HEK293 (cell line): Measurements from ENCODE around the gene YPEL1.

Experiments used
- CTCF ChIA-PET: fragments of 350-600 bp; formaldehyde crosslinking; extraction: SDS; loops from one replicate; lab custom pipeline; 2021; ENCODE audit warnings: antibody characterized with exemption; lab: Yijun Ruan, JAX
- POLR2A ChIA-PET: fragments of 300-600 bp; formaldehyde crosslinking; extraction: SDS; loops from one replicate; lab custom pipeline; 2020; ENCODE audit warnings: antibody characterized with exemption, inconsistent platforms; lab: Yijun Ruan, JAX
- H3K27ac ChIP-seq: fragments of 200-500 bp; sonication (Bioruptor generic); 2 replicates; pipeline ENCODE4 v1.5.1; 2014; ENCODE audit warnings: low read depth, low read length, control low read depth, inconsistent platforms; ENCODE audit errors: extremely low read depth
- H3K36me3 ChIP-seq, 2 experiments: fragments of 200-500 bp in 1 of 2; sonication (Bioruptor generic) in 1 of 2; 1 replicate in 1 of 2; 2 replicates in 1 of 2; pipeline ENCODE4 v1.5.1; 2014 to 2017; ENCODE audit warnings: inconsistent platforms in 2 of 2, low read length in 2 of 2; ENCODE audit not compliant: control insufficient read depth in 2 of 2, insufficient read depth in 1 of 2
- H3K4me1 ChIP-seq: fragments of 200-500 bp; sonication (Bioruptor generic); 2 replicates; pipeline ENCODE4 v1.5.1; 2014; ENCODE audit warnings: mild to moderate bottlenecking, low read length, inconsistent platforms; ENCODE audit not compliant: control insufficient read depth, insufficient read depth
- H3K4me3 ChIP-seq: 2 replicates; pipeline ENCODE4 v1.5.1; 2011; ENCODE audit warnings: low read depth, mild to moderate bottlenecking, control low read depth, low read length, moderate library complexity
- H3K9me3 ChIP-seq: fragments of 200-500 bp; sonication (Bioruptor generic); 2 replicates; pipeline ENCODE4 v1.5.1; 2014; ENCODE audit warnings: low read depth, low read length, inconsistent platforms; ENCODE audit not compliant: control insufficient read depth, insufficient read depth
- BCL11A ChIP-seq: fragments of 450-650 bp; formaldehyde crosslinking; IDR thresholded peaks from 2 replicates; pipeline ENCODE4 v1.5.1; 2016; ENCODE audit warnings: low read depth, missing biosample characterization, missing genetic modification characterization
- EGR2 ChIP-seq: fragments of 450-650 bp; formaldehyde crosslinking; IDR thresholded peaks from 2 replicates; pipeline ENCODE4 v1.5.1; 2016; ENCODE audit warnings: low read depth, missing biosample characterization, missing genetic modification characterization
- SP2 ChIP-seq: fragments of 450-650 bp; formaldehyde crosslinking; IDR thresholded peaks from 2 replicates; pipeline ENCODE4 v1.5.1; 2016; ENCODE audit warnings: missing biosample characterization, missing genetic modification characterization
- SP3 ChIP-seq: fragments of 450-650 bp; formaldehyde crosslinking; IDR thresholded peaks from 2 replicates; pipeline ENCODE4 v1.5.1; 2016; ENCODE audit warnings: missing biosample characterization, missing genetic modification characterization
- ZBTB20 ChIP-seq: fragments of 450-650 bp; formaldehyde crosslinking; IDR thresholded peaks from 2 replicates; pipeline ENCODE4 v1.5.1; 2016; ENCODE audit warnings: missing biosample characterization, missing genetic modification characterization
- ZFHX2 ChIP-seq: fragments of 450-650 bp; formaldehyde crosslinking; conservative IDR thresholded peaks from 2 replicates; pipeline ENCODE4 v1.5.1; 2016; ENCODE audit warnings: missing biosample characterization, missing genetic modification characterization
- ZFP3 ChIP-seq: fragments of 450-650 bp; formaldehyde crosslinking; IDR thresholded peaks from 2 replicates; pipeline ENCODE4 v1.5.1; 2016; ENCODE audit warnings: low read depth, missing biosample characterization, missing genetic modification characterization
- ZIC2 ChIP-seq: fragments of 450-650 bp; formaldehyde crosslinking; IDR thresholded peaks from 2 replicates; pipeline ENCODE4 v1.5.1; 2016; ENCODE audit warnings: missing biosample characterization, missing genetic modification characterization
- ZNF121 ChIP-seq: fragments of 450-650 bp; formaldehyde crosslinking; IDR thresholded peaks from 2 replicates; pipeline ENCODE4 v1.5.1; 2016; ENCODE audit warnings: missing biosample characterization, missing genetic modification characterization
- ZNF155 ChIP-seq: fragments of 450-650 bp; formaldehyde crosslinking; IDR thresholded peaks from 2 replicates; pipeline ENCODE4 v1.5.1; 2016; ENCODE audit warnings: missing biosample characterization, missing genetic modification characterization
- ZNF184 ChIP-seq: fragments of 450-650 bp; IDR thresholded peaks from 2 replicates; pipeline ENCODE4 v1.5.1; 2018; ENCODE audit warnings: missing biosample characterization, mild to moderate bottlenecking, missing genetic modification characterization
- ZNF600 ChIP-seq: fragments of 450-650 bp; formaldehyde crosslinking; IDR thresholded peaks from 2 replicates; pipeline ENCODE4 v1.5.1; 2016; ENCODE audit warnings: missing biosample characterization, missing genetic modification characterization
- ZNF654 ChIP-seq: fragments of 450-650 bp; formaldehyde crosslinking; IDR thresholded peaks from 2 replicates; pipeline ENCODE4 v1.5.1; 2016; ENCODE audit warnings: low read depth, missing biosample characterization, missing genetic modification characterization
- ZNF664 ChIP-seq: fragments of 450-650 bp; formaldehyde crosslinking; IDR thresholded peaks from 2 replicates; pipeline ENCODE4 v1.5.1; 2016; ENCODE audit warnings: missing biosample characterization, missing genetic modification characterization
- ZNF843 ChIP-seq: fragments of 450-650 bp; formaldehyde crosslinking; IDR thresholded peaks from 2 replicates; pipeline ENCODE4 v1.5.1; 2016; ENCODE audit warnings: missing biosample characterization, missing genetic modification characterization
- TF ChIP-seq, protein P1 (sequence below): fragments of 450-650 bp; IDR thresholded peaks from 2 replicates; pipeline ENCODE4 v1.5.1; 2018; ENCODE audit warnings: missing biosample characterization, missing genetic modification characterization
- TF ChIP-seq, protein P2 (sequence below): fragments of 450-650 bp; formaldehyde crosslinking; IDR thresholded peaks from 2 replicates; pipeline ENCODE4 v1.5.1; 2017; ENCODE audit warnings: missing biosample characterization, missing genetic modification characterization

YPEL1 gene

DNA sequence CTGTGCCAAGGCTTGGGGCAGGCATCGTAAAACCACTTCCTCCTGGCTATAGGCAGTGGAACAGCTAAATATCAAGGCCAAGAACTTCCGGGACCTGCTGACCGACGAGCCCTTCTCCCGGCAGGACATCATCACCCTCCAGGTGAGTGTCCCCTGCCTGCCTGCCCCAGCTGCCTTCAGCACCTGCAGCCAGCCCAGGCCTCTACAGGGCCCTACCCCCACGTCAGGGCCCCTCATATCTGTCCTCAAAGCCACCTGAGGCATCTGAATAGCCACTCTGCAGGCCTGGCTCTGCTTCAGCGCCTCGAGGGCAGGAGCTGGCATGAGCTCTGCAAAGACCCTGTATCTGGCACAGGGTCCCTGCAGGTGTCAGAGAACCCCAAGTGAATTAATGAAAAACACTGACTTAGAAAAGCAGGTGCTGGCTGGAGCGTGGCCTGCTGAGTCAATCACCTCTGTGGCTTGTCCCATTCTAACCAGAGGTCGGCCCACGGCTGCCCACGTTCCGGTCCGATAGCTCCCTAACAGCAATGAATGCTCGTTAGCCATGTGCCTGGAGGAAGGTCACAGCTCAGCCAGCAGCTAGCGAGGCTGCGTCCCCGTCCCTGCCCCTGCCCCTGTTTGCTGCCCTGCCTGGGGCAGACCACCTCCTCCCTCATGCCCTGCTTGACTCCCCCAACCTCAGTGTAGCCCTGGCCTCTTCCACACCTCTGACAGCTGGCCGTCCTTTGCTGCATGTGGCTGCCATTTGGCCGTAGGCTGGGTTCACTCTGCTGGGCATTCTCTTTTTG, 53.0 kb downstream of the YPEL1 start:
- Histone ChIP-seq H3K9me3 (no peaks in the 10 kb centered on the region), H3K36me3 (peaks cover 0 to 64% of the 10 kb centered on the region in 2 experiments; a peak in 2 of 3 replicates), H3K4me3 (no peak overlapping the region), H3K4me1 (no peaks in the 10 kb centered on the region), H3K27ac (no peak overlapping the region)
- ChIA-PET CTCF (interaction anchor here (0.6 kb wide), 1 partner anchor 256 kb away, joined by 3 read pairs; no protein-coding TSS in a partner anchor), POLR2A (interaction anchor here (0.5 to 1.4 kb wide), 2 partner anchors 17 to 60 kb away, joined by 3 read pairs; partner anchors contain the start of gene PPIL2)
- no peak for TF ChIP-seq ZNF664 (tag by site-specific recombination)
- no peak for TF ChIP-seq ZNF121 (tag by site-specific recombination)
- no peak for TF ChIP-seq BCL11A
- TF ChIP-seq ZNF654 (tag by site-specific recombination): no peak
- TF ChIP-seq, protein P1, sequence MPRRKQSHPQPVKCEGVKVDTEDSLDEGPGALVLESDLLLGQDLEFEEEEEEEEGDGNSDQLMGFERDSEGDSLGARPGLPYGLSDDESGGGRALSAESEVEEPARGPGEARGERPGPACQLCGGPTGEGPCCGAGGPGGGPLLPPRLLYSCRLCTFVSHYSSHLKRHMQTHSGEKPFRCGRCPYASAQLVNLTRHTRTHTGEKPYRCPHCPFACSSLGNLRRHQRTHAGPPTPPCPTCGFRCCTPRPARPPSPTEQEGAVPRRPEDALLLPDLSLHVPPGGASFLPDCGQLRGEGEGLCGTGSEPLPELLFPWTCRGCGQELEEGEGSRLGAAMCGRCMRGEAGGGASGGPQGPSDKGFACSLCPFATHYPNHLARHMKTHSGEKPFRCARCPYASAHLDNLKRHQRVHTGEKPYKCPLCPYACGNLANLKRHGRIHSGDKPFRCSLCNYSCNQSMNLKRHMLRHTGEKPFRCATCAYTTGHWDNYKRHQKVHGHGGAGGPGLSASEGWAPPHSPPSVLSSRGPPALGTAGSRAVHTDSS (tag by site-specific recombination): no peak
- TF ChIP-seq, protein P2, sequence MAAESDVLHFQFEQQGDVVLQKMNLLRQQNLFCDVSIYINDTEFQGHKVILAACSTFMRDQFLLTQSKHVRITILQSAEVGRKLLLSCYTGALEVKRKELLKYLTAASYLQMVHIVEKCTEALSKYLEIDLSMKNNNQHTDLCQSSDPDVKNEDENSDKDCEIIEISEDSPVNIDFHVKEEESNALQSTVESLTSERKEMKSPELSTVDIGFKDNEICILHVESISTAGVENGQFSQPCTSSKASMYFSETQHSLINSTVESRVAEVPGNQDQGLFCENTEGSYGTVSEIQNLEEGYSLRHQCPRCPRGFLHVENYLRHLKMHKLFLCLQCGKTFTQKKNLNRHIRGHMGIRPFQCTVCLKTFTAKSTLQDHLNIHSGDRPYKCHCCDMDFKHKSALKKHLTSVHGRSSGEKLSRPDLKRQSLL: no peak
- TF ChIP-seq ZBTB20: no peak
- TF ChIP-seq ZNF155 (tag by site-specific recombination): no peak
- TF ChIP-seq SP3: no peak

DNA sequence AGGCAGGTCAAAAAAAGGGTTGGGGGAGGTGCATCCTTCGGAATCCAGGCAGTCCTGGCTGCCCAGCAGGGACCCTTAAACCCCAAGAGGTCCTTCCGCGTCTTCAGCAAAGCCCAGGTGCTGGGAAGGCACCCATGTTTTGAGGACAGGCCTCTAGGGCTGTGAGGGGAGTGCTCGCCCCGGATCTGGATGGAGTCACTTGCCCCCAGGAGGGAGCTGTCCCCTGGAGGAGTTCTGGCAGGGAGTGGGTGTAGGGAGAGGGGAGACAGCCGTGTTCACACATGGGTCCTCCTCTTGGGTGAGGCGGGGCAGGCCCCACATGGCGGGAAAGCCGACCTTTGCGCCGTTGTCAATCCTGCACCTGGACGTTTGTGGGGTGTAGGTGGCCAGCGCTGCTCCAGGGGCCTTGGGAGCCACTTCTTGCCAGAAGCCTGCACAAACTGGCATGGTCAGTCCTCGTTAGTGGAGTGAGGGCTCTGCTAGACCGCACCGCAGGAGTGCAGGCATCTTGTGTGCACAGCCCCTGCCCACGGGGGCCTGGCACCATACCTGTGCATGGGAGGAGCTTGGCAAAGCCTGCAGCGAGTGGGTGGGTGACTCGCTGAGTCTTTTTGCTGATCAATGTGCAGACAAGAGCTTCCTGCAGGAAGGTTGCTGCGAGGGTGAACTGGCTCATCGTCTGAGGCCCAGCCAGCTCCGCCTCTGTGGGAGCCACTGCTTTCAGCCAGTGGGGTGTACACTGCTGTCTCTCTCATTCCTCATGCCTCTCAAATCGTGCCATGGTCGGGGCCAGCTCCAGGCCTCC, 53.8 kb downstream of the YPEL1 start:
- peaks cover 0 to 57% of the 10 kb centered on the region in 2 experiments; a peak in 2 of 3 replicates for H3K36me3 ChIP-seq
- no peaks in the 10 kb centered on the region for H3K4me1 ChIP-seq
- no peak overlapping the region for H3K4me3 ChIP-seq
- TF ChIP-seq EGR2 (tag by site-specific recombination): peak; percentile 66
- TF ChIP-seq ZIC2 (tag by site-specific recombination): peak; percentile 47
- TF ChIP-seq ZFHX2 (tag by site-specific recombination): peak; percentile 77
- no peak for TF ChIP-seq ZNF184 (tag by site-specific recombination)
- H3K27ac ChIP-seq: no peak overlapping the region
- H3K9me3 ChIP-seq: no peaks in the 10 kb centered on the region
- ChIA-PET POLR2A (interaction anchor here (1.4 kb wide), 1 partner anchor 16 kb away, joined by 3 read pairs; the partner anchor contains the start of gene PPIL2), CTCF (interaction anchor here (0.6 kb wide), 1 partner anchor 257 kb away, joined by 3 read pairs; no protein-coding TSS in a partner anchor)

DNA sequence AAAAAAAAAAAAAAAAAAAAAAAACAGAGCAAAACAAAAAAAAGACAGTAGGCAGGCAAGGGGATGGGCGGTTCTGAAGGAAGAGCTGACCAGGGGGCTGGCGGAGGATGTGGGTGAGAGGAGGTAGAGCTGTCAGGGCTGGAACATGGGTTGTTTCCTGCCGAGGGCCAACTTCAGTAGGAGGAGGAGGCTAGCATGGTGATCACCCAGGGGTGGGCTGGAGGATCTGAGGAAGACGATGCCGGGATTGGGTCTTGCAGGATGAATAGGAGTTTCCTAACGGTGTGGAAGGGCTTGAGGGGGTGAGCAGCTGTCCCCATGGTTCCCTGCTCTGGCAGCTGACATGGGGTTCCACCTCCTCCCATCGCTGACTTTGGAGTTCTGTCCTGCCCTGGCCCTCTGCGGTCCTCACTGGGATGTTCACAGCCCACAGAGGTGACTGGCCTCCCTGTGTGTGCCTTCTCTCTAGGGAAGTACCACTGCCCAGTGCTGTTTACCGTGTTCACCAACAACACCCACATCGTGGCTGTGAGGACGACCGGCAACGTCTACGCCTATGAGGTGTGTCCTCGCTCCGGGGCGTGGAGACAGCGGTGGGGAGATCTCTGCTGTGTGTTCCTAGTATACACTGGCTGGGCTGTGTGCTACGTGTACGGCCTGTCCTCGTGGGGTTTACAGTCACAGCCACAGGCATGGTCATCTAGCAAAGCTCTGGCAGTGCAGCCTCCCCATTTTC, 54.6 kb downstream of the YPEL1 start:
- H3K27ac ChIP-seq: no peak overlapping the region
- H3K4me3 ChIP-seq: no peak overlapping the region
- peaks cover 0 to 51% of the 10 kb centered on the region in 2 experiments; a peak in 2 of 3 replicates for H3K36me3 ChIP-seq
- POLR2A ChIA-PET: interaction anchor here (1.4 kb wide), 1 partner anchor 15 kb away, joined by 3 read pairs; the partner anchor contains the start of gene PPIL2
- TF ChIP-seq ZNF843 (tag by site-specific recombination) (no peak), EGR2 (tag by site-specific recombination) (peak; percentile 56; the same call in 1 of the 2 replicates), ZFP3 (tag by site-specific recombination) (peak; percentile 89), ZNF600 (tag by site-specific recombination) (no peak), SP2 (tag by site-specific recombination) (no peak)
- H3K4me1 ChIP-seq: no peaks in the 10 kb centered on the region
- CTCF ChIA-PET: no interaction called here
- H3K9me3 ChIP-seq: no peaks in the 10 kb centered on the region
